B cell (primary cell): ENCODE data around the gene PARD3B. TPM values are rescaled to one million over a fixed set of nuclear protein-coding genes. Genes with fewer than 3 reads are reported as not detected.

Experiments
- ATAC-seq: fragments of 200-7000 bp; cut with Tn5 transposase; one replicate; pipeline ENCODE4 v1.10.0; 2021; ENCODE audit warnings: low read depth, mild to moderate bottlenecking, moderate number of reproducible peaks, moderate library complexity
- CTCF ChIA-PET: fragments of 350-600 bp; sonication (Branson Sonifier 250); formaldehyde crosslinking; loops from one replicate; lab custom pipeline; 2021; ENCODE audit warnings: antibody characterized with exemption, inconsistent platforms; lab: Charles Lee
- POLR2A ChIA-PET: fragments of 350-600 bp; sonication (Branson Sonifier 250); formaldehyde crosslinking; loops from one replicate; lab custom pipeline; 2021; ENCODE audit warnings: antibody characterized with exemption; lab: Charles Lee
- DNase-seq: peaks from one replicate; pipeline ENCODE4 v3.0.0; 2013
- H2AFZ ChIP-seq: 2 replicates; pipeline ENCODE4 v1.6.1; 2012; ENCODE audit warnings: mild to moderate bottlenecking, low read depth, low read length; ENCODE audit not compliant: insufficient read depth, poor library complexity, severe bottlenecking
- H3K27ac ChIP-seq, 2 donors: 1 replicate in 1 of 2; 2 replicates in 1 of 2; pipeline ENCODE4 v1.5.1; 2012 to 2013; ENCODE audit warnings: low read length in 2 of 2, mild to moderate bottlenecking in 2 of 2, moderate library complexity in 1 of 2
- H3K27me3 ChIP-seq, 4 experiments: fragments of 200-600 bp in 1 of 4; sonication (generic) in 1 of 4; replicated peaks in 1 of 4; 1 replicate in 2 of 4; 2 replicates in 2 of 4; pipeline versions ENCODE4 v1.6.1 to v1.7.0; 2013 to 2016; ENCODE audit warnings: low read length in 3 of 4, mild to moderate bottlenecking in 2 of 4, mixed read lengths in 1 of 4, moderate library complexity in 1 of 4; ENCODE audit not compliant: insufficient read depth in 4 of 4, control insufficient read depth in 3 of 4; ENCODE audit errors: control extremely low read depth in 1 of 4
- H3K36me3 ChIP-seq, 2 experiments: replicated peaks in 1 of 2; 1 replicate in 1 of 2; 2 replicates in 1 of 2; pipeline versions ENCODE4 v1.6.1 to v1.7.1; 2013; ENCODE audit warnings: low read length in 1 of 2; ENCODE audit not compliant: insufficient read depth in 2 of 2, control insufficient read depth in 1 of 2; ENCODE audit errors: control extremely low read depth in 1 of 2, extremely low read depth in 1 of 2
- H3K4me1 ChIP-seq, 2 donors: fragments of 200-600 bp in 1 of 2; sonication (generic) in 1 of 2; 1 replicate in 1 of 2; 2 replicates in 1 of 2; pipeline versions ENCODE4 v1.5.1 to v1.6.1; 2013 to 2017; ENCODE audit warnings: low read length in 2 of 2; ENCODE audit not compliant: control insufficient read depth in 2 of 2, insufficient read depth in 2 of 2
- H3K4me2 ChIP-seq: replicated peaks from 2 replicates; pipeline ENCODE3; 2012; ENCODE audit warnings: mild to moderate bottlenecking, low read depth, low read length; ENCODE audit not compliant: poor library complexity, severe bottlenecking
- H3K4me3 ChIP-seq, 5 experiments: fragments of 200-600 bp in 1 of 5; sonication (generic) in 1 of 5; 1 replicate in 3 of 5; 2 replicates in 2 of 5; pipeline versions ENCODE4 v1.5.1 to v1.7.0; 2011 to 2016; ENCODE audit warnings: low read length in 4 of 5, mild to moderate bottlenecking in 4 of 5, low read depth in 2 of 5, control low read depth in 1 of 5, moderate library complexity in 1 of 5; ENCODE audit not compliant: insufficient read depth in 1 of 5; ENCODE audit errors: control extremely low read depth in 1 of 5, extremely low read depth in 1 of 5
- H3K79me2 ChIP-seq: fragments of 200-600 bp; sonication (generic); one replicate; pipeline ENCODE4 v1.6.0; 2016; ENCODE audit warnings: low read length; ENCODE audit not compliant: control insufficient read depth, insufficient read depth
- H3K9ac ChIP-seq: fragments of 200-600 bp; sonication (generic); 2 replicates; pipeline ENCODE4 v1.6.1; 2017; ENCODE audit warnings: mild to moderate bottlenecking, low read length, moderate library complexity
- H3K9me3 ChIP-seq, 3 donors: one replicate each; pipeline versions ENCODE4 v1.6.1 to v1.7.1; 2013; ENCODE audit warnings: low read length in 2 of 3; ENCODE audit not compliant: control insufficient read depth in 2 of 3, insufficient read depth in 1 of 3; ENCODE audit errors: control extremely low read depth in 1 of 3
- H4K20me1 ChIP-seq: 2 replicates; pipeline ENCODE4 v1.6.0; 2012; ENCODE audit warnings: mild to moderate bottlenecking, low read length; ENCODE audit not compliant: insufficient read depth, control insufficient read depth, poor library complexity, severe bottlenecking
- H3K27ac Mint-ChIP-seq: one replicate; pipeline ENCODE4 v1.8.0; 2021; ENCODE audit warnings: mixed read lengths
- H3K27me3 Mint-ChIP-seq: one replicate; pipeline ENCODE4 v1.8.0; 2021; ENCODE audit warnings: mixed read lengths
- H3K4me1 Mint-ChIP-seq: one replicate; pipeline ENCODE4 v1.8.0; 2021; ENCODE audit warnings: mixed read lengths
- H3K4me3 Mint-ChIP-seq: one replicate; pipeline ENCODE4 v1.8.0; 2021; ENCODE audit warnings: mixed read lengths
- H3K9me3 Mint-ChIP-seq: one replicate; pipeline ENCODE4 v1.8.0; 2022; ENCODE audit warnings: mixed read lengths; ENCODE audit not compliant: insufficient read depth
- CTCF ChIP-seq: fragments of 200-600 bp; IDR thresholded peaks from one replicate; pipeline ENCODE4 v1.8.0; 2022; ENCODE audit warnings: antibody characterized with exemption, mild to moderate bottlenecking
- EZH2 ChIP-seq: IDR thresholded peaks from 2 replicates; pipeline ENCODE4 v1.6.1; 2012; ENCODE audit warnings: borderline replicate concordance, low read depth, mild to moderate bottlenecking, moderate library complexity, low read length; ENCODE audit not compliant: insufficient read depth, poor library complexity, severe bottlenecking
- WGBS: methylation state at CpG from one replicate; pipeline ENCODE4 v1.1.5; 2013; ENCODE audit warnings: missing lambda C conversion rate; ENCODE audit not compliant: insufficient coverage; 5-methylcytosine and 5-hydroxymethylcytosine counted together
- intact Hi-C: fragments of 100-400 bp; cut with micrococcal nuclease; formaldehyde crosslinking; loops from one replicate; pipeline ENCODE4 v1.10.0; 2022
- polyA plus RNA-seq: library from polyadenylated mRNA; depleted of rRNA; stranded (reverse); fragments of >200 nt; gene quantifications from 2 replicates; pipeline ENCODE4 v1.2.3, GENCODE V29; 2012
- total RNA-seq, 2 donors: library from RNA; stranded (reverse); fragments of 120-200 nt in 1 of 2; gene quantifications; 1 replicate in 1 of 2; 2 replicates in 1 of 2; pipeline versions ENCODE4 v1.2.3 to v1.2.4, GENCODE V29; 2013 to 2022

PARD3B gene
- total and polyA plus RNA-seq, 2 donors (not counting 1 experiment from before 2014, with no cell fraction given) = not detected

GRCh38 chr2:204672772-204673171 is 127.5 kb downstream of the PARD3B start:
- no peaks in the 10 kb centered on the region for H3K36me3 ChIP-seq
- no peak overlapping the region for H3K4me2 ChIP-seq
- H4K20me1 ChIP-seq = no peaks in the 10 kb centered on the region
- Mint-ChIP-seq H3K27me3 (no peaks in the 10 kb centered on the region), H3K4me1 (no peaks in the 10 kb centered on the region), H3K4me3 (no peak overlapping the region), H3K9me3 (no peaks in the 10 kb centered on the region), H3K27ac (no peak overlapping the region)
- H3K27ac ChIP-seq = no peak overlapping the region
- H3K4me3 ChIP-seq = no peak overlapping the region
- H2AFZ ChIP-seq = no peak overlapping the region
- CTCF ChIA-PET = no interaction called here
- no peak for DNase-seq
- no peak for TF ChIP-seq EZH2
- TF ChIP-seq CTCF = no peak
- H3K4me1 ChIP-seq = no peaks in the 10 kb centered on the region
- no peaks in the 10 kb centered on the region for H3K79me2 ChIP-seq
- POLR2A ChIA-PET = no interaction called here
- no peak for ATAC-seq
- WGBS = 62% methylated on average over 3 of the region's 4 CpGs
- no peaks in the 10 kb centered on the region for H3K9me3 ChIP-seq
- no peak overlapping the region for H3K9ac ChIP-seq
- intact Hi-C loops = no loop called here
- H3K27me3 ChIP-seq = no peaks in the 10 kb centered on the region

- H4K20me1 ChIP-seq = no peaks in the 10 kb centered on the region
- H3K27ac ChIP-seq = no peak overlapping the region
- DNase-seq (no peak), ATAC-seq (no peak)
- H3K36me3 ChIP-seq = no peaks in the 10 kb centered on the region
- Mint-ChIP-seq H3K4me3 (no peak overlapping the region), H3K27ac (no peak overlapping the region), H3K9me3 (peaks cover 2% of the 10 kb centered on the region), H3K4me1 (no peaks in the 10 kb centered on the region), H3K27me3 (no peaks in the 10 kb centered on the region)
- POLR2A ChIA-PET = no interaction called here
- H3K9ac ChIP-seq = no peak overlapping the region
- H3K79me2 ChIP-seq = no peaks in the 10 kb centered on the region
- no CpG with 5 or more reads among the region's 3 CpGs for WGBS
- no peaks in the 10 kb centered on the region for H3K4me1 ChIP-seq
- CTCF ChIA-PET = no interaction called here
- H3K4me3 ChIP-seq = no peak overlapping the region
- no peaks in the 10 kb centered on the region for H3K27me3 ChIP-seq
- H3K4me2 ChIP-seq = no peak overlapping the region
- no peak overlapping the region for H2AFZ ChIP-seq
- H3K9me3 ChIP-seq = peaks cover 0 to 7% (median 0%) of the 10 kb centered on the region in 3 donors
- intact Hi-C loops = no loop called here
- TF ChIP-seq CTCF (no peak), EZH2 (no peak)
Measured at GRCh38 chr2:204673877-204674276, 128.6 kb downstream of the PARD3B start.
